HUES48 (cell line): ENCODE results near the gene CRACR2B.

Experiments used
- H3K27ac ChIP-seq: one replicate; pipeline ENCODE4 v1.7.0; 2013; ENCODE audit warnings: low read depth, low read length, inconsistent platforms
- H3K27me3 ChIP-seq: 2 replicates; pipeline ENCODE4 v1.6.1; 2013; ENCODE audit warnings: mild to moderate bottlenecking, low read length; ENCODE audit not compliant: control insufficient read depth, insufficient read depth
- H3K36me3 ChIP-seq: 2 replicates; pipeline ENCODE4 v1.6.1; 2013; ENCODE audit warnings: low read length; ENCODE audit not compliant: control insufficient read depth, insufficient read depth
- H3K4me1 ChIP-seq: 2 replicates; pipeline ENCODE4 v1.6.1; 2013; ENCODE audit warnings: mild to moderate bottlenecking, low read length; ENCODE audit not compliant: control insufficient read depth, insufficient read depth
- H3K4me3 ChIP-seq: 2 replicates; pipeline ENCODE4 v1.5.1; 2013; ENCODE audit warnings: mild to moderate bottlenecking, low read depth, low read length
- H3K9ac ChIP-seq: 2 replicates; pipeline ENCODE4 v1.6.1; 2013; ENCODE audit warnings: mild to moderate bottlenecking, low read depth, low read length, moderate library complexity
- H3K9me3 ChIP-seq: 2 replicates; pipeline ENCODE4 v1.6.1; 2013; ENCODE audit warnings: low read length; ENCODE audit not compliant: control insufficient read depth, insufficient read depth

Gene CRACR2B

DNA sequence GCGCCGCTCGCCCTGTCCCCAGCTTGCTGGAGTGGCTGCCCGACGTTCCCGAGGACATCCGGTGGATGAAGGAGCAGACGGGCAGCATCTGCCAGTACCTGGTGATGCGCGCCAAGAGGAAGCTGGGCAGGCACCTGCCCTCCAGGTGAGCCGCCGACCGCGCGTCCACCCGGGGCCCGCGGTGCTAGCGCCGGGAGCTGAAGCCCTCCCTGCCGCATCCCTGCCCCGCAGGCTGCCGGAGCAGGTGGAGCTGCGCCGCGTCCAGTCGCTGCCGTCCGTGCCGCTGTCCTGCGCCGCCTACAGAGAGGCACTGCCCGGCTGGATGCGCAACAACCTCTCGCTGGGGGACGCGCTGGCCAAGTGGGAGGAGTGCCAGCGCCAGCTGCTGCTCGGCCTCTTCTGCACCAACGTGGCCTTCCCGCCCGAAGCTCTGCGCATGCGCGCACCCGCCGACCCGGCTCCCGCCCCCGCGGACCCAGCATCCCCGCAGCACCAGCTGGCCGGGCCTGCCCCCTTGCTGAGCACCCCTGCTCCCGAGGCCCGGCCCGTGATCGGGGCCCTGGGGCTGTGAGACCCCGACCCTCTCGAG, 3.3 kb upstream of the CRACR2B start:
- Histone ChIP-seq H3K27ac (no peak overlapping the region), H3K27me3 (peaks cover 24% of the 10 kb centered on the region), H3K4me1 (peaks cover 19% of the 10 kb centered on the region), H3K4me3 (no peak overlapping the region), H3K36me3 (0 out of 2 replicates have a peak, but pooled peaks cover 16% of the 10 kb centered on the region), H3K9me3 (no peaks in the 10 kb centered on the region), H3K9ac (no peak overlapping the region)

- H3K9ac ChIP-seq, result no peak overlapping the region
- H3K4me1 ChIP-seq, result peaks cover 25% of the 10 kb centered on the region
- H3K9me3 ChIP-seq, result no peaks in the 10 kb centered on the region
- no peak overlapping the region for H3K27ac ChIP-seq
- no peak overlapping the region for H3K4me3 ChIP-seq
- H3K27me3 ChIP-seq, result peaks cover 30% of the 10 kb centered on the region
- 0 out of 2 replicates have a peak, but pooled peaks cover 16% of the 10 kb centered on the region for H3K36me3 ChIP-seq
Observed at GRCh38 chr11:824942-825341, 2.8 kb upstream of the CRACR2B start.

- H3K4me1 ChIP-seq, result peaks cover 28% of the 10 kb centered on the region
- H3K4me3 ChIP-seq, result no peak overlapping the region
- H3K36me3 ChIP-seq, result 0 out of 2 replicates have a peak, but pooled peaks cover 16% of the 10 kb centered on the region
- H3K27me3 ChIP-seq, result peaks cover 34% of the 10 kb centered on the region
- H3K9ac ChIP-seq, result no peak overlapping the region
- H3K9me3 ChIP-seq, result no peaks in the 10 kb centered on the region
- H3K27ac ChIP-seq, result no peak overlapping the region
Observed at GRCh38 chr11:825366-826226, 2.1 kb upstream of the CRACR2B start.

- Histone ChIP-seq H3K27ac (no peak overlapping the region), H3K4me3 (no peak overlapping the region), H3K9ac (no peak overlapping the region)
Observed at GRCh38 chr11:826227-826621, 1.5 kb upstream of the CRACR2B start.

DNA sequence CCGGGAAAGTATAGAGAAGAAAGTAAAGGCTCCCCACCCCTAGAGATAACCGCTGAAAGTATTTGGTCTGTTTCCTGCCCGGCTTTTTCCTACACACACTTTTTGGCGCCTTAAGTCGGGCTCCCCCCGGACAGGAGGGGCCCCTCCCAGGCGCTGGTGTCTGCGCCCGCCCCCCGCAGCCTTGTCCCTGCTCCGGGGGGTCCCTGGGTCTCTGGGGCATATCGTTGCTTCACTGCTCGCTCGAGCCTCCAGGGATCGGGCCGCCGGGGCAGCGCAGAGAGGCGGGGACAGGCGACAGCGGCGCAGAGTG, 928 bp upstream of the CRACR2B start:
- H3K4me3 ChIP-seq, result peak overlapping the region; percentile 65
- peaks cover 46% of the 10 kb centered on the region for H3K27me3 ChIP-seq
- no peak overlapping the region for H3K9ac ChIP-seq
- peaks cover 39% of the 10 kb centered on the region for H3K4me1 ChIP-seq
- H3K9me3 ChIP-seq, result no peaks in the 10 kb centered on the region
- H3K36me3 ChIP-seq, result 0 out of 2 replicates have a peak, but pooled peaks cover 14% of the 10 kb centered on the region
- H3K27ac ChIP-seq, result no peak overlapping the region

More at GRCh38 chr11:826227-826621, 1.5 kb upstream of the CRACR2B start:
- H3K27me3 ChIP-seq, result peaks cover 41% of the 10 kb centered on the region
- H3K9me3 ChIP-seq, result no peaks in the 10 kb centered on the region
- peaks cover 33% of the 10 kb centered on the region for H3K4me1 ChIP-seq
- H3K36me3 ChIP-seq, result 0 out of 2 replicates have a peak, but pooled peaks cover 16% of the 10 kb centered on the region

DNA sequence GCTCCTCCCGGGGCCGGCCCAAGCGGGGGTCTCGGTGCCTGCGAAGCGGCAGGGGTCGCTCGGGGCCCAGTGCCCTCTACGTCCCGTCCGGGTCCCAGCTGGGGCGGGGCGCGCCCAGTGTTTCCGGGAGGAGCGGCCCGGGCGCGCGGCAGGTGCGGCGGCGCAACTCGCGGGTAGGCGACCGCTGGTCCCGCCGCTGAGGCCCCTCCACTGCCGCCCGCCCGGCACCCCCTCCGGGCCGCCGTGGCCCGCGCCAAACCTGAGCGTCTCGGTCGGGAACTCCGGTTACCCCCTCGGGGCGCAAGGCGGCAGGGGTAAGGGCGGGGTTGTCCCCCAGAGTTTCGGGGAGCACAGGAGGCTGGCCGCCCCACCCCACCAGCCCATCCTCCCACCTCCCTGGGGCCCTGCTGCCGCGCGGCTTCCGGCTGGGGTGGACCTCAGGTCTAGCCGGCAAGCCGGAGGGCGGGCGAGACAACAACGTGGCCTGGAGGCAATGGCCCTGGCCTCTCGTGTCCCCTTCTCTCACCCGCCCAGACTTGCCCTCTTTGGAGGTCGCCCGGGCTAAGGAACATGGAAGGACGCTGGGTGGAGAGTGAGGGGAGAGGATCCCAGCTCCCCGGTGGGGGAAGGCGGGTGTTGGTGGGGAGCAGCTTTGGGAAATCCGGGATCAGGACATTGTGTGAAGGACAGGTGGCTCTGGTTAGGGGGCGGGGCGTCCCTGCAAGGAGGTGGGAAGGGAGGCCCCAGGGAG, 398 bp upstream of the CRACR2B start:
- no peaks in the 10 kb centered on the region for H3K9me3 ChIP-seq
- peaks cover 51% of the 10 kb centered on the region for H3K27me3 ChIP-seq
- H3K4me1 ChIP-seq, result peaks cover 44% of the 10 kb centered on the region
- no peak overlapping the region for H3K27ac ChIP-seq
- H3K4me3 ChIP-seq, result peak overlapping the region; percentile 65
- H3K9ac ChIP-seq, result no peak overlapping the region
- H3K36me3 ChIP-seq, result 0 out of 2 replicates have a peak, but pooled peaks cover 14% of the 10 kb centered on the region

- no peak overlapping the region for H3K9ac ChIP-seq
- H3K27me3 ChIP-seq, result peaks cover 53% of the 10 kb centered on the region
- H3K4me1 ChIP-seq, result peaks cover 47% of the 10 kb centered on the region
- H3K4me3 ChIP-seq, result peak overlapping the region; percentile 68
- H3K27ac ChIP-seq, result no peak overlapping the region
- no peaks in the 10 kb centered on the region for H3K9me3 ChIP-seq
- 0 out of 2 replicates have a peak, but pooled peaks cover 14% of the 10 kb centered on the region for H3K36me3 ChIP-seq
Observed at GRCh38 chr11:828506-829175, 922 bp downstream of the CRACR2B start.

DNA sequence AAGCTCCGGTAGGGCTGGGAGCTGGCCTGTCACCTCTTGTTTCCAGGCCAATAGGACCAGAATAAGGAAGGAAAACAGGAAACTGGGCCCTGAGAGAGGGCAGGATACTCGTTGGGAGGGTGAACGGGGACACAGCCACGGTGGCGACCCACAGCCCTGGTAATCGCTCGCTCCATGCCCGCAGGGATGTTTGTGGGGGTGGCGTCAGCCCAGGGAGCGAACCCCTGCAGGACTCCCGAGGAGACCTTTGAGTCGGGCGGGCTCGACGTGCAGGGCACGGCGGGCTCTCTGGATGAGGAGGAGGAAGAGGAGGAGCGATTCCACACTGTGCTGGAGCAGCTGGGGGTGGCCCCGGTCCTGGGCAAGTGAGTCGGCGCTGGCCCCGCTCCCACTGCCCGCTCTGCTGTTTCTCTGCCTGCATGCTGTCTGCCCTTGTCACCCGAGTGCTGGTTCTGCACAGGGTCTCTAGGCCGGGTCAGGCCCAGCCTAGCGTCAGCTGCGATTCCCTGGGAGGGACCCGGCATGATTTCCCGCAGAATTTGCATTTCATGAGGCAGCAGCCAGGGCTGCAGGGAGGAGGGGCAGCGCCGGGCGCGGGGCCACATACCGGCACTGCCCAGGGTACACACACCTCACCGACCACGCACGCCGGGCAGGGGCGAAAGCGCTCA, 1.6 kb downstream of the CRACR2B start:
- peak overlapping the region; percentile 68 for H3K4me3 ChIP-seq
- no peak overlapping the region for H3K27ac ChIP-seq
- peaks cover 51% of the 10 kb centered on the region for H3K4me1 ChIP-seq
- no peaks in the 10 kb centered on the region for H3K9me3 ChIP-seq
- H3K27me3 ChIP-seq, result peaks cover 53% of the 10 kb centered on the region
- H3K36me3 ChIP-seq, result 0 out of 2 replicates have a peak, but pooled peaks cover 10% of the 10 kb centered on the region
- H3K9ac ChIP-seq, result no peak overlapping the region; the same call in 1 of the 2 replicates

- peaks cover 51% of the 10 kb centered on the region for H3K4me1 ChIP-seq
- H3K27me3 ChIP-seq, result peaks cover 53% of the 10 kb centered on the region
- no peak overlapping the region; the same call in 1 of the 2 replicates for H3K9ac ChIP-seq
- peak overlapping the region; percentile 68 for H3K4me3 ChIP-seq
- H3K36me3 ChIP-seq, result 0 out of 2 replicates have a peak, but pooled peaks cover 7% of the 10 kb centered on the region
- H3K27ac ChIP-seq, result no peak overlapping the region
- H3K9me3 ChIP-seq, result no peaks in the 10 kb centered on the region
Observed at GRCh38 chr11:829847-830294, 2.2 kb downstream of the CRACR2B start.
